Left lung (tissue), 10 donors: ENCODE results near the gene EEPD1. TPM values are rescaled to one million over a fixed set of nuclear protein-coding genes. Genes with fewer than 3 reads are reported as not detected.
"Not testable (repeated sequence)": the region's sequence is repeated elsewhere in the genome, so short reads cannot be mapped to it uniquely, and the experiment has no call there.

ENCODE experiments used
- ATAC-seq: fragments of 200-7000 bp; cut with Tn5 transposase; one replicate; pipeline ENCODE4 v1.9.1; 2020; ENCODE audit warnings: moderate library complexity
- DNase-seq, 4 donors: peaks; one replicate each; pipeline ENCODE4 v3.0.0-alpha.2; 2013 to 2020
- H3K27ac ChIP-seq, 2 donors: fragments of 200-600 bp; sonication (generic) in 1 of 2; one replicate each; pipeline versions ENCODE4 v1.5.0 to v1.8.0; 2020 to 2021
- H3K27me3 ChIP-seq, 2 donors: fragments of 200-600 bp; sonication (generic) in 1 of 2; one replicate each; pipeline versions ENCODE4 v1.5.0 to v1.8.0; 2020 to 2021
- H3K36me3 ChIP-seq, 2 donors: fragments of 200-600 bp; sonication (generic) in 1 of 2; one replicate each; pipeline versions ENCODE4 v1.5.0 to v1.8.0; 2020 to 2021
- H3K4me1 ChIP-seq, 2 donors: fragments of 200-600 bp; one replicate each; pipeline ENCODE4 v1.8.0; 2021
- H3K4me3 ChIP-seq, 2 donors: fragments of 200-600 bp; sonication (generic) in 1 of 2; one replicate each; pipeline versions ENCODE4 v1.5.0 to v1.8.0; 2020 to 2021; ENCODE audit warnings: mild to moderate bottlenecking in 1 of 2
- H3K9me3 ChIP-seq, 2 donors: fragments of 200-600 bp; sonication (generic) in 1 of 2; one replicate each; pipeline versions ENCODE4 v1.5.0 to v1.8.0; 2020 to 2021
- intact Hi-C, 2 donors: fragments of 100-400 bp; cut with DNase I; formaldehyde crosslinking; loops; one replicate each; pipeline versions ENCODE4 v1.11.2 to v1.14.2; 2022
- polyA plus RNA-seq, 6 donors: library from polyadenylated mRNA; unstranded; fragments of 120-200 nt; gene quantifications; one replicate each; pipeline ENCODE4 v1.2.1, GENCODE V29; 2013; ENCODE audit not compliant: insufficient read length in 6 of 6
- total RNA-seq, 2 donors: library from RNA; stranded (reverse); fragmentation: NEBNext Ultra II Directional; extraction: Animal tissue kit (Norgen Biotek cat#: 25700); gene quantifications; one replicate each; pipeline ENCODE4 v1.2.1, GENCODE V29; 2021
- TF ChIP-seq, protein P1 (sequence below), 2 donors: fragments of 200-600 bp; sonication (generic) in 1 of 2; IDR thresholded peaks; one replicate each; pipeline versions ENCODE4 v1.5.0 to v1.8.0; 2021; ENCODE audit warnings: antibody characterized with exemption in 2 of 2
- donor health status: DM: no; HTN: yes; CAD: no.
- donor health status: DM: no; HTN: no; CAD: no.

The EEPD1 gene
- total and polyA plus RNA-seq, 8 donors, result 7.8 to 22.8 (median 19.0) TPM

DNA sequence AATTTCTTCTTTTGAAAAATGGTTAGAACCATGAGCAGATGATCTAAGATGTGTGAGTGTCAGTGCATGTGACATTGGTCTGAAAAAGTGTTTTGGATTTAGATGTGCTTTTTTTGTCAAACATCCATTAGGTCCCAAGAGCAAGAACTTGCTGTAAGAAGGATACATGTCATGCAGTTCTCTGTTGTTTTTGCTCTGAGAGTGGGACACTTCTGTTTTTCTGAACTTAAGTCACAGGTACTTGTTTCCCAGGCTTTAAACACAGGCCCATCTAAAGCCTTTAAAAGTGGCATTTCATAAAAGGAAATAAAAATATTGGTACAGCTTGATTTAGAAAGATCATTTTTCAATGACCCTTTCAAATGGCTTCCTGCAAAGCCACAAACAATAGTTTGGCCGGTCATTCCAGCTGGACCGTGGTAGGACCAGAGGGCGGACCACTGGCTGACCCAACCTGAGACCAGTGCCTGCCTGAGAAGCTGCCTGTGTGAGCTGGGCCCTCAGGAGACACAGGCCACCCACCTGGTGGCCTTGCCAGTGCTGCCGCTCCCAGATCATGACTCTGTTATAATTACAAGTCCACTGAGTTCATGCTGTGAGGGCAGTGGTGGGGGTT is 92.7 kb downstream of the EEPD1 start:
- Histone ChIP-seq H3K36me3 (no peaks in the 10 kb centered on the region), H3K27ac (no peak overlapping the region), H3K4me1 (no peaks in the 10 kb centered on the region), H3K27me3 (no peaks in the 10 kb centered on the region), H3K4me3 (no peak overlapping the region), H3K9me3 (no peaks in the 10 kb centered on the region)
- intact Hi-C loops, result no loop called here
- DNase-seq (no peak), ATAC-seq (no peak)
- TF ChIP-seq, protein P1, sequence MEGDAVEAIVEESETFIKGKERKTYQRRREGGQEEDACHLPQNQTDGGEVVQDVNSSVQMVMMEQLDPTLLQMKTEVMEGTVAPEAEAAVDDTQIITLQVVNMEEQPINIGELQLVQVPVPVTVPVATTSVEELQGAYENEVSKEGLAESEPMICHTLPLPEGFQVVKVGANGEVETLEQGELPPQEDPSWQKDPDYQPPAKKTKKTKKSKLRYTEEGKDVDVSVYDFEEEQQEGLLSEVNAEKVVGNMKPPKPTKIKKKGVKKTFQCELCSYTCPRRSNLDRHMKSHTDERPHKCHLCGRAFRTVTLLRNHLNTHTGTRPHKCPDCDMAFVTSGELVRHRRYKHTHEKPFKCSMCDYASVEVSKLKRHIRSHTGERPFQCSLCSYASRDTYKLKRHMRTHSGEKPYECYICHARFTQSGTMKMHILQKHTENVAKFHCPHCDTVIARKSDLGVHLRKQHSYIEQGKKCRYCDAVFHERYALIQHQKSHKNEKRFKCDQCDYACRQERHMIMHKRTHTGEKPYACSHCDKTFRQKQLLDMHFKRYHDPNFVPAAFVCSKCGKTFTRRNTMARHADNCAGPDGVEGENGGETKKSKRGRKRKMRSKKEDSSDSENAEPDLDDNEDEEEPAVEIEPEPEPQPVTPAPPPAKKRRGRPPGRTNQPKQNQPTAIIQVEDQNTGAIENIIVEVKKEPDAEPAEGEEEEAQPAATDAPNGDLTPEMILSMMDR (IDR thresholded peaks at IDR 0.05), result no peak

DNA sequence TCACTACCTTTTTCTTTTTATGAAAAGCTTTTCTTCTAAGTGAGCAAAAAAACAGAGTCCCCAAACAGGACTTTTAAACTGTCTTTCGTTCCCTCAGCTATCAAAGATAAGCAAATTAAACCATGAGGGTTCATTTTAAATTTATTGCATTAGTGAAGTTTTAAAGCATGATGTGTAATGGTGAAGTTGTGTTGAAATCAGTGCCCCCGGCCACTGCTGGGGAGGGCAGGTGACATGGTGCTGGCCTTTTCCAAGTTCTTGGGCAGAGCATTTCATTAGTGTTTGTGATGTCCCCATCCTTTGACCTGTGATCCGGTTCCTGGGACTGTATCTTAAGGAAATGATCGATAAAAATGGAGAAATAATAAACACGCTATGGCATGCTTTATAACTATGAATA is 96.0 kb downstream of the EEPD1 start:
- H3K27me3 ChIP-seq, result no peaks in the 10 kb centered on the region
- TF ChIP-seq, protein P1 (IDR thresholded peaks at IDR 0.05), result no peak
- intact Hi-C loops, result no loop called here
- no peaks in the 10 kb centered on the region for H3K36me3 ChIP-seq
- no peaks in the 10 kb centered on the region for H3K4me1 ChIP-seq
- no peak overlapping the region for H3K27ac ChIP-seq
- ATAC-seq, result no peak
- no peak overlapping the region for H3K4me3 ChIP-seq
- peaks cover 0 to 10% of the 10 kb centered on the region in 2 donors for H3K9me3 ChIP-seq
- DNase-seq, result no peak

DNA sequence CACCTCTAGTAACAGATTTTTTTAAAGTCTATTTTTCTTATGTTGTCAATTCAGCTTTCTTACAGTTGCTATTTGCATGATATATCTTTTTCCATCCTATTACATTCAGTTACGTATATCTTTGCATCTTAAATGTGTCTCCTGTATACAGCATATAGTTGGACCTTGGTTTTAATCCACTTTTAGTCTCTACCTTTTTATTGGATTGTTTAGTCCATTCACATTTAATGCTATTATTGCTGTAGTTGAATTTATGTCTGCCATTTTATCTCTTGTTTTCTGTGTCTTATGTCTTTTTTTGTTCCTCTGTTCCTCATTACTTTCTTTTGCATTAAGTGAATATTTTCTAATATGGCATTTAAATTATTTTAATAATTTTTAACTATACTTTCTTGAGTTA is 100.6 kb downstream of the EEPD1 start:
- TF ChIP-seq, protein P1 (IDR thresholded peaks at IDR 0.05), result no peak
- Histone ChIP-seq H3K9me3 (peaks cover 0 to 17% of the 10 kb centered on the region in 2 donors), H3K36me3 (no peaks in the 10 kb centered on the region), H3K4me3 (no peak overlapping the region), H3K27ac (no peak overlapping the region), H3K27me3 (no peaks in the 10 kb centered on the region), H3K4me1 (peaks cover 7 to 9% of the 10 kb centered on the region in 2 donors)
- ATAC-seq (no peak), DNase-seq (no peak)
- intact Hi-C loops, result no loop called here

DNA sequence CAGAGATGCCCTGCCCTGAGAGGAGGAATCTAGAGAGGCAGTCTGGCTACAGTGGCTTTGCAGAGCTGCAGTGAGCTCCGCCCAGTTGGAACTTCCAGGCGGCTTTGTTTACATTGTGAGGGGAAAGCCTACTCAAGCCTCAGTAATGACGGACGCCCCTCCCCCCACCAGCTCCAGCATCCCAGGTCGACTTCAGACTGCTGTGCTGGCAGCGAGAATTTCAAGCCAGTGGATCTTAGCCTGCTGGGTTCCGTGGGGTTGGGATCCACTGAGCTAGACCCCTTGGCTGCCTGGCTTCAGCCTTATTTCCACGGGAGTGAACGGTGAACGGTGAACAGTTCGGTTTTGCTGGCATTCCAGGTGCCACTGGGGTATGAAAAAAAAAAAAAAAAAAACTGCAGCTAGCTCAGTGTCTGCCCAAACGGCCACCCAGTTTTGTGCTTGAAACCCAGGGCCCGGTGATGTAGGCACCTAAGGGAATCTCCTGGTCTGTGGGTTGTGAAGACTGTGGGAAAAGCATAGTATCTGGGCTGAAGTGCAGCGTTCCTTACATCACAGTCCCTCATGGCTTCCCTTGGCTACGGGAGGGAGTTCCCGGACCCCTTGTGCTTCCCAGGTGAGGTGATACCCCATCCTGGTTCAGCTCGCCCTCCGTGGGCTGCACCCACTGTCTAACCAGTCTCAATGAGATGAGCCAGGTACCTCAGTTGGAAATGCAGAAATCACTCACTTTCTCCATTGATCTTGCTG is 105.6 kb downstream of the EEPD1 start:
- Histone ChIP-seq H3K9me3 (peaks cover 0 to 12% of the 10 kb centered on the region in 2 donors), H3K4me1 (peaks cover 25 to 44% of the 10 kb centered on the region in 2 donors)
- ATAC-seq (peak; percentile 98), DNase-seq (peak; percentile 76 to 93 (median 85))
- H3K27me3 ChIP-seq, H3K4me3 ChIP-seq, H3K27ac ChIP-seq, intact Hi-C loops, H3K36me3 ChIP-seq: not testable (repeated sequence)

DNA sequence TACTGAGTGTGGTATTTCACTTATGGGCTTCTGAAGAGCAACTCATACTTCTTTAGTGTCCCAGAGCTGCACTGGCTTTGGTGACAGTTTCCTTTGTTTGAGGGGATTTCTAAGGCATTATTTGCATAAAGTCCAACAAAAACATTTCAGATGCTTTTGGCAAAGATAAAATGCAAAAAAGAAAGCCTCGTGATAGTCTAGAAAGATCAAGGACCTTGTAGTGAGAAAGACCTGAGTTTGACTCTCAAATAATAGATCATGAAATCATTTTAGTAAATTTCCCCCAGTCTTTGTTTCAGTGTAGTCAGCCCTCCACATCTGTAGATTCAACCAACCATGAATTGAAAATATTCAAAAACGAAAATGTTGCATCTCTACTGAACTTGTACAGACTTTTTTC is 107.4 kb downstream of the EEPD1 start:
- peaks cover 0 to 4% of the 10 kb centered on the region in 2 donors for H3K9me3 ChIP-seq
- H3K4me1 ChIP-seq, result peaks cover 32 to 62% of the 10 kb centered on the region in 2 donors
- H3K27me3 ChIP-seq, result no peaks in the 10 kb centered on the region
- DNase-seq (no peak), ATAC-seq (no peak)
- TF ChIP-seq, protein P1 (IDR thresholded peaks at IDR 0.05), result no peak
- no peak overlapping the region for H3K4me3 ChIP-seq
- peak overlapping the region in 1 of 2 donors; percentile 91 for H3K27ac ChIP-seq
- intact Hi-C loops, result no loop called here
- no peaks in the 10 kb centered on the region for H3K36me3 ChIP-seq
